ENCODE measurements around the gene MCM8. TPM values are rescaled to one million over a fixed set of nuclear protein-coding genes. Genes with fewer than 3 reads are reported as not detected.
A peak's percentile ranks its signal among the peaks of the same experiment; 100 is the strongest.

Gene MCM8
- total RNA-seq, 1 donor from 2014 or later, result 0.96 TPM

DNA sequence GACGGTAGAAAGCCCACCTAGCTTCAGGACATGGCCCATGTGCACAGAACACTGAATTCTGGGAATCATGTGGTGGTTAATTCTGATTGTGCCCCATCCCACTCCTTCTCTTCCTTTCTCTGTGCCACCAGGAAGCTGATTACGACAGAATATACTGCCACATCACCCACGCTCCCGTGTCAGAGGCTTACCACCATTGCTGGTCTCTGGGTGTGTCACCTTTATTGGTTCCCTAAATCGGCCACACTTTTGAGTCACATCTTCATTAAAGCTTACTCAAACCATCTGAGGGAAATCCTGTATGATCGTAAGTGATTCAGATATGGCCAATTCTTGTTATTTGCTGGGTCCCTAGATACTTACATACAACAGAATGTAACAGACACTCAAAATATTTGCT lies 3.2 kb upstream of the MCM8 start:
- Histone ChIP-seq H3K36me3 (peaks cover 29 to 41% of the 10 kb centered on the region in 2 donors), H3K27ac (no peak overlapping the region), H3K4me3 (no peak overlapping the region), H3K9me3 (no peaks in the 10 kb centered on the region), H3K27me3 (no peaks in the 10 kb centered on the region), H3K4me1 (peaks cover 5 to 8% of the 10 kb centered on the region in 2 donors)
- no peak for DNase-seq (ENCODE audit: low spot score in 2 of 2)
- intact Hi-C loops (cut with DNase I), result no loop called here
- TF ChIP-seq, protein P1, sequence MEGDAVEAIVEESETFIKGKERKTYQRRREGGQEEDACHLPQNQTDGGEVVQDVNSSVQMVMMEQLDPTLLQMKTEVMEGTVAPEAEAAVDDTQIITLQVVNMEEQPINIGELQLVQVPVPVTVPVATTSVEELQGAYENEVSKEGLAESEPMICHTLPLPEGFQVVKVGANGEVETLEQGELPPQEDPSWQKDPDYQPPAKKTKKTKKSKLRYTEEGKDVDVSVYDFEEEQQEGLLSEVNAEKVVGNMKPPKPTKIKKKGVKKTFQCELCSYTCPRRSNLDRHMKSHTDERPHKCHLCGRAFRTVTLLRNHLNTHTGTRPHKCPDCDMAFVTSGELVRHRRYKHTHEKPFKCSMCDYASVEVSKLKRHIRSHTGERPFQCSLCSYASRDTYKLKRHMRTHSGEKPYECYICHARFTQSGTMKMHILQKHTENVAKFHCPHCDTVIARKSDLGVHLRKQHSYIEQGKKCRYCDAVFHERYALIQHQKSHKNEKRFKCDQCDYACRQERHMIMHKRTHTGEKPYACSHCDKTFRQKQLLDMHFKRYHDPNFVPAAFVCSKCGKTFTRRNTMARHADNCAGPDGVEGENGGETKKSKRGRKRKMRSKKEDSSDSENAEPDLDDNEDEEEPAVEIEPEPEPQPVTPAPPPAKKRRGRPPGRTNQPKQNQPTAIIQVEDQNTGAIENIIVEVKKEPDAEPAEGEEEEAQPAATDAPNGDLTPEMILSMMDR (IDR thresholded peaks at IDR 0.05), result no peak

DNA sequence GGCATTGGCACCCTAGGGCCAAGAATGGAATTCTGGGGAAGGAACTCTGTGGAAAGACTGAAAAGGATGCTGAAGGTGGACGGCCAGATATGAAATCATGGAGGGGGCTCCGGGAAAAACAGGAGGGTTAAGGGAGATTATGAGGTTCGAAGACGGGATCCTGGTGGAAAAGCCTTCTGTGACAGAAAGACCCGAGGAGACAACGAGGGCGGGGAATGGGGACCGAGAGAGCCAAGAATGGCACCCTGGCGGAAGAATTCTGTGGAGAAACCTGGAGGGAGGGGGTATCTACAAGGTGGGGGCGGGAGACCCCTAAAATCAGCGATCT lies 545 bp upstream of the MCM8 start:
- peak overlapping the region; percentile 78 to 93 for H3K4me3 ChIP-seq
- H3K36me3 ChIP-seq, result peaks cover 12 to 29% of the 10 kb centered on the region in 2 donors
- intact Hi-C loops (cut with DNase I), result loop anchor here (1.0 to 10.0 kb wide), 3 partner anchors 127 to 425 kb away; partner anchors contain the start of gene SHLD1
- peaks cover 5 to 8% of the 10 kb centered on the region in 2 donors for H3K4me1 ChIP-seq
- H3K27ac ChIP-seq, result peak overlapping the region; percentile 80 to 85
- H3K27me3 ChIP-seq, result no peaks in the 10 kb centered on the region
- H3K9me3 ChIP-seq, result no peaks in the 10 kb centered on the region
- TF ChIP-seq, protein P1 (IDR thresholded peaks at IDR 0.05), result no peak
- no peak for DNase-seq (ENCODE audit: low spot score in 2 of 2)

DNA sequence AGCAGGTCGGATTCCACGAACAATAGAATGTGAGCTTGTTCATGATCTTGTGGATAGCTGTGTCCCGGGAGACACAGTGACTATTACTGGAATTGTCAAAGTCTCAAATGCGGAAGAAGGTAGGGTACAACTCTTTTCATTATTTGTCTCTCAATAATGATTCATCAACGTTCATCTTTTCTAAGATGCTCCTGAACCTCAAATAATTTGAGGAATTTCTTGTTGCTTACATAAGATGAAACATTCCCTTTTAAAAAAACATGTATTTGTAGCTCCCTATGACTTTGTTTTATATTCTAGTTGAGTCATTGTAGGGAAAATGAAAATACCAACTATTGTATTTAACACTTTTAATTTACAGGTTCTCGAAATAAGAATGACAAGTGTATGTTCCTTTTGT lies 17.0 kb downstream of the MCM8 start:
- intact Hi-C loops (cut with DNase I), result no loop called here
- Histone ChIP-seq H3K36me3 (peaks cover 6 to 13% of the 10 kb centered on the region in 2 donors), H3K27ac (no peak overlapping the region), H3K27me3 (no peaks in the 10 kb centered on the region), H3K4me3 (no peak overlapping the region), H3K4me1 (no peaks in the 10 kb centered on the region), H3K9me3 (no peaks in the 10 kb centered on the region)
- TF ChIP-seq, protein P1 (IDR thresholded peaks at IDR 0.05), result no peak
- no peak for DNase-seq (ENCODE audit: low spot score in 2 of 2)

DNA sequence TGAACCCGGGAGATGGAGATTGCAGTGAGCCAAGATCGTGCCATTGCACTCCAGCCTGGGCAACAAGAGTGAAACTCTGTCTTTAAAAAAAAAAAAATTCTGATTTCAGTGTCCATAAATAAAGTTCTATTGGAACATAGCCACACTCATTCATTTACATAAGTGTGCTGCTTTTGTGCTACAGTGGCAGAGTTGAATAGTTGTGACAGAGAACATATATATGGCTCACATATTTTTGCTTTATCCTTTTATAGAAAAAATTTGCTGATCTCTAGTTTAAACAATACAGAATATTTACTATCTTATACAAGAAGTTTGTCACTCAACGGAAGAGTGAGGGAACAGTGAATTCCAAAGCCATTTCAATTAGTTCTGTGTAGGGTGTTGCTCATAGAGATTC lies 18.0 kb downstream of the MCM8 start:
- H3K27ac ChIP-seq, result no peak overlapping the region
- H3K4me3 ChIP-seq, result no peak overlapping the region
- no peaks in the 10 kb centered on the region for H3K9me3 ChIP-seq
- no peaks in the 10 kb centered on the region for H3K27me3 ChIP-seq
- TF ChIP-seq, protein P1 (IDR thresholded peaks at IDR 0.05), result no peak
- DNase-seq (ENCODE audit: low spot score in 2 of 2), result no peak
- H3K36me3 ChIP-seq, result peaks cover 6 to 13% of the 10 kb centered on the region in 2 donors
- intact Hi-C loops (cut with DNase I), result no loop called here
- H3K4me1 ChIP-seq, result no peaks in the 10 kb centered on the region

DNA sequence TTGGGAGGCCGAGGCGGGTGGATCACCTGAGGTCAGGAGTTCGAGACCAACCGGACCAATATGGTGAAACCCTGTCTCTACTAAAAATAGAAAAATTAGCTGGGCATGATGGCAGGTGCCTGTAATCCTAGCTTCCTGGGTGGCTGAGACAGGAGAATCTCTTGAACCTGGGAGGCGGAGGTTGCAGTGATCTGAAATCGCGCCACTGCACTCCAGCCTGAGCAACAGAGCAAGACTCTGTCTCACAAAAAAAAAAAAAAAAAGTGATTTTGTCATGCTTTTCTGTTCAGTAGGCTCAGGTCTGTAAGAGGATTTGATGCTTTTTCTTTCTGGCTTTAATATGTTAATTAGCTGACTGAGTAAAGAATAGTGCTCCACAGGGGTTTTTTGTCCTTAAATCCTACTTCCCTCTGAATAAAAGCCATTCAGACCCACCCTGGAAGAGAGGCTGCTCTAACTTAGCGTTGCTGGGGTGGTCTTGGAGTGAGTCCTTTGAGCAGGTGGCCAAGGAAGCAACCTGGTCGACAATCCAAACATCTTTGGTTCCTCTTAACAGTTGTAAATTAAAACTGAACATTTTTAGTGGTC lies 19.0 kb downstream of the MCM8 start:
- no peaks in the 10 kb centered on the region for H3K9me3 ChIP-seq
- DNase-seq (ENCODE audit: low spot score in 2 of 2), result no peak
- no peak overlapping the region for H3K27ac ChIP-seq
- H3K4me3 ChIP-seq, result no peak overlapping the region
- H3K36me3 ChIP-seq, result peaks cover 0 to 13% of the 10 kb centered on the region in 2 donors
- no peaks in the 10 kb centered on the region for H3K4me1 ChIP-seq
- TF ChIP-seq, protein P1 (IDR thresholded peaks at IDR 0.05), result no peak
- intact Hi-C loops (cut with DNase I), result no loop called here
- H3K27me3 ChIP-seq, result no peaks in the 10 kb centered on the region

DNA sequence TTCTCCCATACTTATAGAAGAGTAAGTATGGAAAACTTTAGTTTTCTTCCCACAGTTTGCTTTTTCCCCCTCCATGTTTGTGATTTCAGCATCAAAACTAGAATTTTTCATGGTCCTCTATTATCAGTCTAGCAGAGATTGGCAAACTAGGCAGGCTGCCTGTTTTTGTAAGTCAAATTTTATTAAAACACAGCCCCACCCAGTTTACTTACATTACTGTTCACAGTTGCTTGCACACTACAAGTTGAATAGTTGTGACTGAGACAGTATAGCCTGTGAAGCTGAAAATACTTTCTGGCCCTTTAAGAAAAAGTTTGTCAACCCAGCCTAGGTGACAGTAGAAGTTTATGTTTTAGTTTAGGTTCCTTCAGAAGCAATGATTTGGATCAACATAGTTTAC lies 19.5 kb downstream of the MCM8 start:
- no peaks in the 10 kb centered on the region for H3K27me3 ChIP-seq
- no peak overlapping the region for H3K4me3 ChIP-seq
- intact Hi-C loops (cut with DNase I), result no loop called here
- DNase-seq (ENCODE audit: low spot score in 2 of 2), result no peak
- TF ChIP-seq, protein P1 (IDR thresholded peaks at IDR 0.05), result no peak
- H3K27ac ChIP-seq, result no peak overlapping the region
- no peaks in the 10 kb centered on the region for H3K4me1 ChIP-seq
- H3K9me3 ChIP-seq, result no peaks in the 10 kb centered on the region
- H3K36me3 ChIP-seq, result peaks cover 0 to 13% of the 10 kb centered on the region in 2 donors

Measured in ascending aorta (tissue), 2 donors.